Fibroblast of lung (primary cell): ENCODE results near the gene AOAH.

Experiments used
- EZH2 ChIP-seq: IDR thresholded peaks from 2 replicates; pipeline ENCODE4 v1.5.1; 2012; ENCODE audit warnings: low read length, control low read depth, mild to moderate bottlenecking; ENCODE audit errors: missing control alignments
- TF ChIP-seq, protein P1 (sequence below), 2 donors: IDR thresholded peaks in 1 of 2; conservative IDR thresholded peaks in 1 of 2; 1 replicate in 1 of 2; 2 replicates in 1 of 2; pipeline ENCODE4 v1.5.1; 2011 to 2012; ENCODE audit warnings: low read length in 2 of 2, control low read depth in 1 of 2, inconsistent platforms in 1 of 2, low read depth in 1 of 2, mild to moderate bottlenecking in 1 of 2

- TF ChIP-seq, protein P1, sequence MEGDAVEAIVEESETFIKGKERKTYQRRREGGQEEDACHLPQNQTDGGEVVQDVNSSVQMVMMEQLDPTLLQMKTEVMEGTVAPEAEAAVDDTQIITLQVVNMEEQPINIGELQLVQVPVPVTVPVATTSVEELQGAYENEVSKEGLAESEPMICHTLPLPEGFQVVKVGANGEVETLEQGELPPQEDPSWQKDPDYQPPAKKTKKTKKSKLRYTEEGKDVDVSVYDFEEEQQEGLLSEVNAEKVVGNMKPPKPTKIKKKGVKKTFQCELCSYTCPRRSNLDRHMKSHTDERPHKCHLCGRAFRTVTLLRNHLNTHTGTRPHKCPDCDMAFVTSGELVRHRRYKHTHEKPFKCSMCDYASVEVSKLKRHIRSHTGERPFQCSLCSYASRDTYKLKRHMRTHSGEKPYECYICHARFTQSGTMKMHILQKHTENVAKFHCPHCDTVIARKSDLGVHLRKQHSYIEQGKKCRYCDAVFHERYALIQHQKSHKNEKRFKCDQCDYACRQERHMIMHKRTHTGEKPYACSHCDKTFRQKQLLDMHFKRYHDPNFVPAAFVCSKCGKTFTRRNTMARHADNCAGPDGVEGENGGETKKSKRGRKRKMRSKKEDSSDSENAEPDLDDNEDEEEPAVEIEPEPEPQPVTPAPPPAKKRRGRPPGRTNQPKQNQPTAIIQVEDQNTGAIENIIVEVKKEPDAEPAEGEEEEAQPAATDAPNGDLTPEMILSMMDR (conservative IDR thresholded peaks at IDR 0.05 in 1 of 2, IDR thresholded peaks at IDR 0.05 in 1 of 2; ENCODE audit: low read depth in 1 of 2, low read length in 2 of 2): no peak
- TF ChIP-seq EZH2: no peak
Measured at GRCh38 chr7:36627836-36628235, 96.5 kb downstream of the AOAH start.
